Suprapubic skin (tissue), 4 donors: Measurements from ENCODE around the gene SLC6A6.

Experiments used
- CTCF ChIP-seq, 2 donors: fragments of 200-600 bp in 1 of 2; fragments of 450-650 bp in 1 of 2; sonication (generic) in 1 of 2; IDR thresholded peaks; one replicate each; pipeline ENCODE4 v1.5.1; 2016 to 2019; ENCODE audit warnings: antibody characterized with exemption in 2 of 2, mild to moderate bottlenecking in 1 of 2, moderate library complexity in 1 of 2
- EP300 ChIP-seq: sonication (generic); formaldehyde crosslinking; IDR thresholded peaks from one replicate; pipeline ENCODE4 v1.6.1; 2017; ENCODE audit warnings: antibody characterized with exemption
- POLR2AphosphoS5 ChIP-seq, 3 donors: sonication (generic); formaldehyde crosslinking; IDR thresholded peaks; one replicate each; pipeline ENCODE4 v1.6.1; 2017; ENCODE audit warnings: antibody characterized with exemption in 3 of 3

GRCh38 chr3:14518432-14518802 lies 116.0 kb downstream of the SLC6A6 start:
- TF ChIP-seq CTCF (IDR thresholded peaks at IDR 0.05) (no peak), POLR2AphosphoS5 (IDR thresholded peaks at IDR 0.05) (no peak), EP300 (no peak)
